Measurements from ENCODE around the gene ZNF132.
A peak's percentile ranks its signal among the peaks of the same experiment; 100 is the strongest.
"Not testable (repeated sequence)": the region's sequence is repeated elsewhere in the genome, so short reads cannot be mapped to it uniquely, and the experiment has no call there.

ZNF132 gene
- total RNA-seq: 1.9 to 7.8 (median 5.9) reads per million in 4 donors

- DNase-seq: peak; percentile 90 to 100 (median 94)
Measured at GRCh38 chr19:58439576-58440554, at the start of gene ZNF132. TSS of gene ZNF132 (minus strand) at chr19:58440153. CDS start at chr19:58439821, 332 bp downstream.

- DNase-seq: not testable (repeated sequence)
Measured at GRCh38 chr19:58484349-58484748, 44.4 kb upstream of the ZNF132 start.

- no peak for DNase-seq
Measured at GRCh38 chr19:58483776-58484175, 43.8 kb upstream of the ZNF132 start.

- DNase-seq: no peak
Measured at GRCh38 chr19:58482372-58482771, 42.4 kb upstream of the ZNF132 start.

- DNase-seq: no peak
Measured at GRCh38 chr19:58480831-58481230, 40.9 kb upstream of the ZNF132 start.

GRCh38 chr19:58480481-58480830, 40.5 kb upstream of the ZNF132 start:
- DNase-seq: no peak

GRCh38 chr19:58479736-58480480, 40.0 kb upstream of the ZNF132 start:
- DNase-seq: no peak

- DNase-seq: no peak
Measured at GRCh38 chr19:58479303-58479702, 39.4 kb upstream of the ZNF132 start.

- DNase-seq: no peak
Measured at GRCh38 chr19:58477871-58478270, 37.9 kb upstream of the ZNF132 start.

- DNase-seq: no peak
Measured at GRCh38 chr19:58477130-58477529, 37.2 kb upstream of the ZNF132 start.

GRCh38 chr19:58476498-58477015, 36.6 kb upstream of the ZNF132 start:
- no peak for DNase-seq

GRCh38 chr19:58475714-58476497, 36.0 kb upstream of the ZNF132 start, which contains the start of gene ZNF446:
TSS of gene ZNF446 (plus strand) at chr19:58476352. CDS start at chr19:58477219, 867 bp downstream.
- DNase-seq: peak; percentile 90 to 99 (median 94)

- DNase-seq: no peak
Measured at GRCh38 chr19:58474997-58475713, 35.2 kb upstream of the ZNF132 start.

- DNase-seq: no peak
Measured at GRCh38 chr19:58474291-58474996, 34.5 kb upstream of the ZNF132 start.

GRCh38 chr19:58473775-58474174, 33.8 kb upstream of the ZNF132 start:
- DNase-seq: no peak

GRCh38 chr19:58471736-58472135, 31.8 kb upstream of the ZNF132 start:
- DNase-seq: no peak

- not testable (repeated sequence) for DNase-seq
Measured at GRCh38 chr19:58470837-58471543, 31.0 kb upstream of the ZNF132 start.

- DNase-seq: no peak
Measured at GRCh38 chr19:58469241-58470013, 29.5 kb upstream of the ZNF132 start.

GRCh38 chr19:58468216-58468839, 28.4 kb upstream of the ZNF132 start:
- DNase-seq: no peak

Data from T-helper 1 cell (primary cell).